Transverse colon (tissue), 3 donors: ENCODE measurements around the gene KIAA1549.

ENCODE experiments used
- CTCF ChIP-seq, 5 experiments: fragments of 200-600 bp in 3 of 5; fragments of 450-650 bp in 2 of 5; sonication (generic) in 3 of 5; IDR thresholded peaks; 1 replicate in 2 of 5; 2 replicates in 3 of 5; pipeline ENCODE4 v1.5.1; 2016 to 2017; ENCODE audit warnings: antibody characterized with exemption in 5 of 5, inconsistent platforms in 3 of 5, mild to moderate bottlenecking in 2 of 5, moderate library complexity in 1 of 5
- EP300 ChIP-seq: sonication (generic); formaldehyde crosslinking; IDR thresholded peaks from one replicate; pipeline ENCODE4 v1.6.1; 2017; ENCODE audit warnings: antibody characterized with exemption, low read depth
- POLR2A ChIP-seq: fragments of 450-650 bp; IDR thresholded peaks from one replicate; pipeline ENCODE4 v1.6.1; 2016; ENCODE audit warnings: antibody characterized with exemption, mild to moderate bottlenecking, moderate library complexity

- no peak for TF ChIP-seq CTCF (IDR thresholded peaks at IDR 0.05)
- TF ChIP-seq POLR2A, result no peak
- no peak for TF ChIP-seq EP300
These were observed 143.6 kb downstream of the KIAA1549 start for GRCh38 chr7:138837627-138838026.
